Hepatocyte (in vitro differentiated cells): ENCODE results near the gene HOXB3.

Experiments
- CTCF ChIP-seq: fragments of 200-600 bp; sonication (generic); IDR thresholded peaks from 2 replicates; pipeline ENCODE4 v1.5.1; 2016; ENCODE audit warnings: antibody characterized with exemption, mild to moderate bottlenecking; ENCODE audit not compliant: poor library complexity
- EZH2 ChIP-seq: fragments of 200-600 bp; sonication (generic); IDR thresholded peaks from 2 replicates; pipeline ENCODE4 v1.6.1; 2016; ENCODE audit warnings: antibody characterized with exemption, mild to moderate bottlenecking, borderline replicate concordance
- EZH2phosphoT487 ChIP-seq: fragments of 200-600 bp; sonication (generic); IDR thresholded peaks from one replicate; pipeline ENCODE4 v1.6.1; 2018; ENCODE audit warnings: antibody characterized with exemption, mild to moderate bottlenecking, low read depth, moderate library complexity; ENCODE audit not compliant: unreplicated experiment, severe bottlenecking

- TF ChIP-seq EZH2phosphoT487 (no peak), CTCF (no peak), EZH2 (no peak)
Measured at GRCh38 chr17:48539177-48539576, 50.9 kb downstream of the HOXB3 start.
